Measurements from ENCODE around the gene CT45A7.
"Not testable (repeated sequence)": the region's sequence is repeated elsewhere in the genome, so short reads cannot be mapped to it uniquely, and the experiment has no call there.

The CT45A7 gene

DNA sequence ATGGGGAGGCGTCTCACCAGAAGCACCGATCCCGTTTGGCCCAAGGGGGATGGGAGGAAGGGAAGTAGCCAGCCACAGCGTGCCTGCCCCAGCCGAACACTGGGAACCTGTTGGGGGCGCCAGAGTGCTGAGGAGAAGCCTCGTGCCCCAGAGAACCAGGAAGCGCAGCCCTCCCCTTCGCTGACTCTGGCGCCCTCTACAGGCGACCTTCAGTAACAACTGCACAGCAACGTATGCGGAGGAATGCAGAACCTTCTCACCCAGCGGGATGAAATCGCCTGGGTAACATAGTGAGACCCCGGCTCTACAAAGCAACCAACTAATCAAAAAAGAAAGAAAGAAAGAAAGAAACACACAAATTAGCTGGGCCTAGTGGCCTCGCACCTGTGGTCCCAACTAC is at the start of gene CT45A7:
Gene CT45A7 (minus strand): TSS at position 101 of the 400 bp plus-strand sequence. CDS start 3,747 bp downstream, outside the sequence.
- DNase-seq (ENCODE audit: low read depth): not testable (repeated sequence)

DNA sequence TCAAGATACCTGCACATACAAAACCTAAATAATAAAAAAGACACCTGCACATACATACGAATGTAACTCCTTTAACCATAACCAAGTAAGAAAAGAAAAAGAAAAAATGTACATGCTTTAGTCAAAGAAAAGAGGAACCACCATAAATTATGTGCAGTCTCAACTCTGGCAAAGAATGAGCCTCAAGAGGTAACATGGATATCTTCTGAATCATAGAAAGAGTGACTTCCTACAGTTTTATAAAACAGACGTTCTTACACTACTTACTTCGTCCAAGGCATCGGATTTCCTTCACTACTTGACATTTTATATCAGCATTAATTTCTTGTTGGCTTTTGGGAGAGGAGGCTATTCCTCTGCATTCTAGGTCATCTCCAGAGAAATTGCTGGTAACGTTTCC is 45.7 kb upstream of the CT45A7 start:
- DNase-seq (ENCODE audit: low read depth): not testable (repeated sequence)

- not testable (repeated sequence) for DNase-seq (ENCODE audit: low read depth)
Measured at GRCh38 chrX:135871712-135872111, 34.6 kb upstream of the CT45A7 start, which contains the start of gene CT45A9. Gene CT45A9, minus strand, starts transcription at chrX:135871812. Its CDS starts 3,751 bp downstream, at chrX:135868061.

DNA sequence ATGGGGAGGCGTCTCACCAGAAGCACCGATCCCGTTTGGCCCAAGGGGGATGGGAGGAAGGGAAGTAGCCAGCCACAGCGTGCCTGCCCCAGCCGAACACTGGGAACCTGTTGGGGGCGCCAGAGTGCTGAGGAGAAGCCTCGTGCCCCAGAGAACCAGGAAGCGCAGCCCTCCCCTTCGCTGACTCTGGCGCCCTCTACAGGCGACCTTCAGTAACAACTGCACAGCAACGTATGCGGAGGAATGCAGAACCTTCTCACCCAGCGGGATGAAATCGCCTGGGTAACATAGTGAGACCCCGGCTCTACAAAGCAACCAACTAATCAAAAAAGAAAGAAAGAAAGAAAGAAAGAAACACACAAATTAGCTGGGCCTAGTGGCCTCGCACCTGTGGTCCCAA is 17.4 kb upstream of the CT45A7 start, which contains the start of gene CT45A8:
Gene CT45A8 (minus strand): TSS at position 101 of the 400 bp plus-strand sequence. CDS start 3,755 bp downstream, outside the sequence.
- DNase-seq (ENCODE audit: low read depth): not testable (repeated sequence)

DNA sequence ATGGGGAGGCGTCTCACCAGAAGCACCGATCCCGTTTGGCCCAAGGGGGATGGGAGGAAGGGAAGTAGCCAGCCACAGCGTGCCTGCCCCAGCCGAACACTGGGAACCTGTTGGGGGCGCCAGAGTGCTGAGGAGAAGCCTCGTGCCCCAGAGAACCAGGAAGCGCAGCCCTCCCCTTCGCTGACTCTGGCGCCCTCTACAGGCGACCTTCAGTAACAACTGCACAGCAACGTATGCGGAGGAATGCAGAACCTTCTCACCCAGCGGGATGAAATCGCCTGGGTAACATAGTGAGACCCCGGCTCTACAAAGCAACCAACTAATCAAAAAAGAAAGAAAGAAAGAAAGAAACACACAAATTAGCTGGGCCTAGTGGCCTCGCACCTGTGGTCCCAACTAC is 17.2 kb downstream of the CT45A7 start, which contains the start of gene CT45A2:
Gene CT45A2 (minus strand): TSS at position 101 of the 400 bp plus-strand sequence. CDS start 3,747 bp downstream, outside the sequence.
- not testable (repeated sequence) for DNase-seq (ENCODE audit: low read depth)

DNA sequence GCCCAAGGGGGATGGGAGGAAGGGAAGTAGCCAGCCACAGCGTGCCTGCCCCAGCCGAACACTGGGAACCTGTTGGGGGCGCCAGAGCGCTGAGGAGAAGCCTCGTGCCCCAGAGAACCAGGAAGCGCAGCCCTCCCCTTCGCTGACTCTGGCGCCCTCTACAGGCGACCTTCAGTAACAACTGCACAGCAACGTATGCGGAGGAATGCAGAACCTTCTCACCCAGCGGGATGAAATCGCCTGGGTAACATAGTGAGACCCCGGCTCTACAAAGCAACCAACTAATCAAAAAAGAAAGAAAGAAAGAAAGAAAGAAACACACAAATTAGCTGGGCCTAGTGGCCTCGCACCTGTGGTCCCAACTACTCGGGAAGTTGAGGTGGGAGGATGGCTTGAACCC is 34.4 kb downstream of the CT45A7 start, which contains the start of gene CT45A6:
Gene CT45A6 (minus strand): TSS at position 101 of the 400 bp plus-strand sequence. CDS start 3,794 bp downstream, outside the sequence.
- not testable (repeated sequence) for DNase-seq (ENCODE audit: low read depth)

- DNase-seq (ENCODE audit: low read depth): not testable (repeated sequence)
Measured at GRCh38 chrX:135785403-135785802, 51.7 kb downstream of the CT45A7 start, which contains the start of gene CT45A5. Gene CT45A5, minus strand, starts transcription at chrX:135785503. Its CDS starts 3,774 bp downstream, at chrX:135781729.

Data from activated gamma-delta T cell treated with anti-CD3 and anti-CD28 coated beads, Interleukin-2, amount 50 U/mL, for 16 hours (primary cell).